NCI-H2029 treated with DMSO at 0.1 percent for 48 hours (cell line): ENCODE data around the gene DENND1B.

ENCODE experiments used
- DNase-seq: peaks from one replicate; lab custom pipeline; 2025; lab: John Stamatoyannopoulos, UW

The DENND1B gene

GRCh38 chr1:197466813-197467212, 308.5 kb downstream of the DENND1B start:
- no peak for DNase-seq

GRCh38 chr1:197465528-197466327, 309.6 kb downstream of the DENND1B start:
- DNase-seq: no peak

GRCh38 chr1:197464044-197464443, 311.2 kb downstream of the DENND1B start:
- DNase-seq: no peak

GRCh38 chr1:197463142-197463541, 312.1 kb downstream of the DENND1B start:
- DNase-seq: peak; percentile 47

- DNase-seq: no peak
Measured at GRCh38 chr1:197462539-197462938, 312.7 kb downstream of the DENND1B start.
